Ascending aorta (tissue), 2 donors: ENCODE measurements around the gene SLCO6A1. TPM values are rescaled to one million over a fixed set of nuclear protein-coding genes. Genes with fewer than 3 reads are reported as not detected.

Experiments used
- DNase-seq, 2 donors: peaks; one replicate each; pipeline ENCODE4 v3.0.0-alpha.2; 2019; ENCODE audit warnings: low spot score in 2 of 2
- H3K27ac ChIP-seq, 2 donors: fragments of 200-600 bp; sonication (generic); one replicate each; pipeline ENCODE4 v1.5.1; 2016 to 2017; ENCODE audit warnings: mild to moderate bottlenecking in 1 of 2
- H3K27me3 ChIP-seq: fragments of 200-600 bp; sonication (generic); one replicate; pipeline ENCODE4 v1.5.1; 2017
- H3K36me3 ChIP-seq, 2 donors: fragments of 200-600 bp; sonication (generic); one replicate each; pipeline ENCODE4 v1.5.1; 2016
- H3K4me1 ChIP-seq, 2 donors: fragments of 200-600 bp; sonication (generic); one replicate each; pipeline ENCODE4 v1.5.1; 2016 to 2017; ENCODE audit warnings: mild to moderate bottlenecking in 1 of 2
- H3K4me3 ChIP-seq, 2 donors: fragments of 200-600 bp; sonication (generic); one replicate each; pipeline ENCODE4 v1.5.1; 2016 to 2017; ENCODE audit warnings: mild to moderate bottlenecking in 1 of 2
- H3K9me3 ChIP-seq, 2 donors: fragments of 200-600 bp; sonication (generic); one replicate each; pipeline ENCODE4 v1.5.1; 2016
- intact Hi-C: fragments of 100-400 bp; cut with DNase I; formaldehyde crosslinking; loops from one replicate; pipeline ENCODE4 v1.15.1; 2023
- total RNA-seq: library from RNA; depleted of rRNA; stranded (reverse); fragments of >200 nt; gene quantifications from one replicate; pipeline ENCODE4 v1.1.0, GENCODE V29; 2016
- TF ChIP-seq, protein P1 (sequence below), 3 experiments: fragments of 200-600 bp in 2 of 3; fragments of 450-650 bp in 1 of 3; sonication (generic) in 2 of 3; IDR thresholded peaks; one replicate each; pipeline ENCODE4 v1.5.1; 2016 to 2019; ENCODE audit warnings: antibody characterized with exemption in 3 of 3, mild to moderate bottlenecking in 1 of 3, moderate library complexity in 1 of 3

The SLCO6A1 gene
- total RNA-seq, 1 donor from 2014 or later, result not detected

GRCh38 chr5:102433473-102433872, 65.3 kb downstream of the SLCO6A1 start:
- H3K9me3 ChIP-seq, result no peaks in the 10 kb centered on the region
- H3K27ac ChIP-seq, result no peak overlapping the region
- H3K4me3 ChIP-seq, result no peak overlapping the region
- TF ChIP-seq, protein P1, sequence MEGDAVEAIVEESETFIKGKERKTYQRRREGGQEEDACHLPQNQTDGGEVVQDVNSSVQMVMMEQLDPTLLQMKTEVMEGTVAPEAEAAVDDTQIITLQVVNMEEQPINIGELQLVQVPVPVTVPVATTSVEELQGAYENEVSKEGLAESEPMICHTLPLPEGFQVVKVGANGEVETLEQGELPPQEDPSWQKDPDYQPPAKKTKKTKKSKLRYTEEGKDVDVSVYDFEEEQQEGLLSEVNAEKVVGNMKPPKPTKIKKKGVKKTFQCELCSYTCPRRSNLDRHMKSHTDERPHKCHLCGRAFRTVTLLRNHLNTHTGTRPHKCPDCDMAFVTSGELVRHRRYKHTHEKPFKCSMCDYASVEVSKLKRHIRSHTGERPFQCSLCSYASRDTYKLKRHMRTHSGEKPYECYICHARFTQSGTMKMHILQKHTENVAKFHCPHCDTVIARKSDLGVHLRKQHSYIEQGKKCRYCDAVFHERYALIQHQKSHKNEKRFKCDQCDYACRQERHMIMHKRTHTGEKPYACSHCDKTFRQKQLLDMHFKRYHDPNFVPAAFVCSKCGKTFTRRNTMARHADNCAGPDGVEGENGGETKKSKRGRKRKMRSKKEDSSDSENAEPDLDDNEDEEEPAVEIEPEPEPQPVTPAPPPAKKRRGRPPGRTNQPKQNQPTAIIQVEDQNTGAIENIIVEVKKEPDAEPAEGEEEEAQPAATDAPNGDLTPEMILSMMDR (IDR thresholded peaks at IDR 0.05), result no peak
- no peaks in the 10 kb centered on the region for H3K36me3 ChIP-seq
- no peaks in the 10 kb centered on the region for H3K4me1 ChIP-seq
- intact Hi-C loops, result no loop called here
- no peaks in the 10 kb centered on the region for H3K27me3 ChIP-seq
- DNase-seq, result no peak

DNA sequence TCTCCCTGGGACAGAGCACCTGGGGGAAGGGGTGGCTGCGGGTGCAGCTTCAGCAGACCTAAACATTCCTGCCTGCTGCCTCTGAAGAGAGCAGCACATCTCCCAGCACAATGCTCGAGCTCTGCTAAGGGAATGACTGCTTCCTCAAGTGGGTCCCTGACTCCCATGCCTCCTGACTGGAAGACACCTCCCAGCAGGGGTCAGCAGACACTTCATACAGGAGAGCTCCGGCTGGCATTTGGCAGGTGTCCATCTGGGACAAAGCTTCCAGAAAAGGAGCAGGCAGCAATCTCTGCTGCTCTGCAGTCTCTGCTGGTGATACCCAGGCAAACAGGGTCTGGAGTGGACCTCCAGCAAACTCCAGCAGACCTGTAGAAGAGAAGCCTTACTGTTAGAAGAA, 77.2 kb downstream of the SLCO6A1 start:
- Histone ChIP-seq H3K27ac (no peak overlapping the region), H3K4me1 (no peaks in the 10 kb centered on the region), H3K27me3 (no peaks in the 10 kb centered on the region), H3K36me3 (no peaks in the 10 kb centered on the region), H3K4me3 (no peak overlapping the region), H3K9me3 (no peaks in the 10 kb centered on the region)
- intact Hi-C loops, result no loop called here
- TF ChIP-seq, protein P1 (IDR thresholded peaks at IDR 0.05), result no peak
- no peak for DNase-seq

GRCh38 chr5:102418531-102418930, 80.3 kb downstream of the SLCO6A1 start:
- H3K27me3 ChIP-seq, result no peaks in the 10 kb centered on the region
- H3K4me3 ChIP-seq, result no peak overlapping the region
- no peak for DNase-seq
- H3K27ac ChIP-seq, result no peak overlapping the region
- intact Hi-C loops, result no loop called here
- TF ChIP-seq, protein P1 (IDR thresholded peaks at IDR 0.05), result no peak
- H3K4me1 ChIP-seq, result no peaks in the 10 kb centered on the region
- no peaks in the 10 kb centered on the region for H3K36me3 ChIP-seq
- H3K9me3 ChIP-seq, result no peaks in the 10 kb centered on the region

DNA sequence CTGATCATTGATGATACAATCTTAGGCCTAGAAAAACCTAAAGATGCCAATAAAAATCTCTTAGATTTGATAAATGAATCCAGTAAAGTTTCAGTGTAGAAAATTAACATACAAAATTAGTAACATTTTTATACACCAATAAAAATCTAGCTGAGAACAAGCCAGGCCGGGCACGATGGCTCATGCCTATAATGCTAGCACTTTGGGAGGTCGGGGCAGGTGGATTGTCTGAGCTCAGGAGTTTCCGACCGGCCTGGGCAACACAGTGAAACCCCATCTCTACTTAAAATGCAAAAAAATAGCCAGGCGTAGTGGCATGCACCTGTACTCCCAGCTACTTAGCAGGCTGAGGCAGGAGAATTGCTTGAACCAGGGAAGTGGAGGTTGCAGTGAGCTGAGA, 84.4 kb downstream of the SLCO6A1 start:
- Histone ChIP-seq H3K27me3 (no peaks in the 10 kb centered on the region), H3K4me1 (no peaks in the 10 kb centered on the region), H3K27ac (no peak overlapping the region), H3K4me3 (no peak overlapping the region), H3K9me3 (no peaks in the 10 kb centered on the region), H3K36me3 (no peaks in the 10 kb centered on the region)
- intact Hi-C loops, result no loop called here
- TF ChIP-seq, protein P1 (IDR thresholded peaks at IDR 0.05), result no peak
- no peak for DNase-seq

DNA sequence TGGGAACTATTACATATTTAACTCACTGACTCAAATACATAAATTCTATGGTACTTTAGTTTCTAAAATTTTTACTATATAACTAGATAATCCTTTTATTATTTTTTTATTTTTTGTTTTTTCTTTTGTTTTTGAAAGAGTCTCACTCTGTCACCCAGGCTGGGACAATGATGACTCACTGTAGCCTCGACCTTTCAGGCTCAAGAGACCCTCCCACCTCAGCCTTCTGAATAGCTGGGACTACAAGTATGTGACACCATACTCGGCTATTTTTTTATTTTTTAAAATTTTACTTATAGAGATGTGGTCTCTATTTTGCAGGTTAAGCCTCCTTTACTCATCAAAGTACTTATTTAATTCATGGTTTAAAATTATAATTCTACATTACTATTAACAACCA, 110.6 kb downstream of the SLCO6A1 start:
- Histone ChIP-seq H3K36me3 (no peaks in the 10 kb centered on the region), H3K4me1 (no peaks in the 10 kb centered on the region), H3K9me3 (no peaks in the 10 kb centered on the region), H3K27ac (no peak overlapping the region), H3K4me3 (no peak overlapping the region), H3K27me3 (no peaks in the 10 kb centered on the region)
- intact Hi-C loops, result no loop called here
- DNase-seq, result no peak
- TF ChIP-seq, protein P1 (IDR thresholded peaks at IDR 0.05), result no peak

DNA sequence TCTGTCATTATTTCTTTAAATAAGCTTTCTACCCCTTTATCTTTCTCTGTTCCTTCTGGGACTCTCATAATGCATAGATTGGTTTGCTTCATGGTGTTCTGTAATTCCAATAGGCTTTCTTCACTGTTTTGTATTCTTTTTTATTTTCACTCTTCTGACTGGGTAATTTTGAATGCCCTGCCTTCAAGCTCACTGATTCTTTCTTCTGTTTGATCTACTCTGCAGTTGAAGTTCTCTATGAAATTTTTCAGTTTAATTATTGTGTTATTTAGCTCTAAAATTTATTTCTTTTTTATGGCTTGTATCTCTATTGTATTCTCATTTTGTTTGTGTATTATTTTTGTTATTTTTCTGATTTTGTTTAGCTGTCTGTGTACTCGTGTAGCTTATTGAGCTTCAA, 113.4 kb downstream of the SLCO6A1 start:
- DNase-seq, result no peak
- H3K36me3 ChIP-seq, result no peaks in the 10 kb centered on the region
- no peaks in the 10 kb centered on the region for H3K9me3 ChIP-seq
- H3K27ac ChIP-seq, result no peak overlapping the region
- TF ChIP-seq, protein P1 (IDR thresholded peaks at IDR 0.05), result no peak
- H3K4me1 ChIP-seq, result no peaks in the 10 kb centered on the region
- H3K27me3 ChIP-seq, result no peaks in the 10 kb centered on the region
- intact Hi-C loops, result no loop called here
- H3K4me3 ChIP-seq, result no peak overlapping the region
